Esophagus squamous epithelium (tissue), 5 donors: ENCODE data around the gene MYOD1. TPM values are rescaled to one million over a fixed set of nuclear protein-coding genes. Genes with fewer than 3 reads are reported as not detected.

Experiments used
- DNase-seq: peaks from one replicate; lab custom pipeline; 2025; lab: John Stamatoyannopoulos, UW
- H3K27ac ChIP-seq, 4 donors: fragments of 200-600 bp; sonication (generic); one replicate each; pipeline ENCODE4 v1.5.1; 2016 to 2019; ENCODE audit warnings: mild to moderate bottlenecking in 1 of 4
- H3K27me3 ChIP-seq, 4 donors: fragments of 200-600 bp; sonication (generic); 1 replicate in 3 of 4; 2 replicates in 1 of 4; pipeline versions ENCODE4 v1.5.1 to v1.6.0; 2017 to 2021; ENCODE audit warnings: antibody characterized with exemption in 1 of 4
- H3K36me3 ChIP-seq, 3 donors: fragments of 200-600 bp; sonication (generic); one replicate each; pipeline ENCODE4 v1.5.1; 2016 to 2019
- H3K4me1 ChIP-seq, 3 donors: fragments of 200-600 bp; sonication (generic); one replicate each; pipeline ENCODE4 v1.5.1; 2017 to 2019
- H3K4me3 ChIP-seq, 4 donors: fragments of 200-600 bp; sonication (generic); 1 replicate in 3 of 4; 2 replicates in 1 of 4; pipeline ENCODE4 v1.5.1; 2016 to 2019; ENCODE audit warnings: mild to moderate bottlenecking in 2 of 4, moderate library complexity in 1 of 4
- H3K9me3 ChIP-seq, 3 donors: fragments of 200-600 bp; sonication (generic); one replicate each; pipeline ENCODE4 v1.5.1; 2016 to 2019
- CTCF ChIP-seq, 6 experiments: fragments of 450-650 bp in 4 of 6; fragments of 200-600 bp in 2 of 6; sonication (generic) in 2 of 6; IDR thresholded peaks; one replicate each; pipeline ENCODE4 v1.5.1; 2016 to 2019; ENCODE audit warnings: antibody characterized with exemption in 6 of 6, mild to moderate bottlenecking in 4 of 6, moderate library complexity in 4 of 6
- POLR2A ChIP-seq, 4 donors: fragments of 450-650 bp; IDR thresholded peaks; one replicate each; pipeline ENCODE4 v1.6.1; 2017; ENCODE audit warnings: antibody characterized with exemption in 4 of 4, mild to moderate bottlenecking in 4 of 4, moderate library complexity in 3 of 4
- WGBS, 2 donors: methylation state at CpG; one replicate each; pipeline ENCODE4 v1.1.5; 2018; 5-methylcytosine and 5-hydroxymethylcytosine counted together
- intact Hi-C: fragments of 100-400 bp; cut with DNase I; formaldehyde crosslinking; loops from one replicate; pipeline ENCODE4 v1.15.0; 2022
- total RNA-seq, 4 donors: library from RNA; depleted of rRNA; stranded (reverse); fragments of >200 nt; gene quantifications; one replicate each; pipeline ENCODE4 v1.1.0, GENCODE V29; 2016
- donor health status: DM: yes; HTN: yes; CAD: no.

Gene MYOD1
- total RNA-seq, 4 donors from 2014 or later, result not detected

DNA sequence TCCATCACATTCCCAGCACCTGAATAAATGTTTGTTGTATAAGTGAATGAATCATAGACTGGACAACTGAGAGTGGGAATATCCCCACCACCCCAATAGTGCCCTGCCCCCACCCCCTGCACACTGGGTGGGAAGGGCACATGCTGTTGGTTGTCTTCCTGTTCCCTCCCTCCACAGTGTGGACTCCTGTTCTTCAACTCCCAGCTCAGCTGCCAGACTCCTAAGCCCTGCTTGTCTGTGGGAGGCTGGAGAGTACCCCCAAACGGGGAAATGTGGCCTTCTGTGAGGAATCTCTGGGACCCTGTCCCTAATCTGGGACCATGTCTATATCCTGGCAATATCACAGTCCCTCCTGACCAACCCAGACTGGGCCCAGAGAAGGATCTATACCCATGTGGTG lies 5.5 kb upstream of the MYOD1 start:
- intact Hi-C loops, result no loop called here
- Histone ChIP-seq H3K4me3 (no peak overlapping the region), H3K27me3 (peaks cover 0 to 95% (median 1%) of the 10 kb centered on the region in 4 donors), H3K36me3 (no peaks in the 10 kb centered on the region), H3K27ac (no peak overlapping the region), H3K9me3 (no peaks in the 10 kb centered on the region), H3K4me1 (peaks cover 0 to 3% (median 0%) of the 10 kb centered on the region in 3 donors)
- 0% methylated on average over 1 of the region's 1 CpG; no CpG with 5 or more reads in 1 of the 2 donors for WGBS, 2 donors
- no peak for DNase-seq
- TF ChIP-seq CTCF (IDR thresholded peaks at IDR 0.05) (no peak), POLR2A (IDR thresholded peaks at IDR 0.05) (no peak)

GRCh38 chr11:17714356-17714854 lies 5.0 kb upstream of the MYOD1 start:
- no peak overlapping the region for H3K27ac ChIP-seq
- peaks cover 0 to 9% (median 3%) of the 10 kb centered on the region in 3 donors for H3K4me1 ChIP-seq
- no peaks in the 10 kb centered on the region for H3K36me3 ChIP-seq
- 47 to 60% methylated on average over 3 to 6 of the region's 8 CpGs for WGBS, 2 donors
- TF ChIP-seq POLR2A (IDR thresholded peaks at IDR 0.05), result no peak
- intact Hi-C loops, result no loop called here
- H3K9me3 ChIP-seq, result no peaks in the 10 kb centered on the region
- no peak overlapping the region for H3K4me3 ChIP-seq
- H3K27me3 ChIP-seq, result peaks cover 0 to 95% (median 2%) of the 10 kb centered on the region in 4 donors
- no peak for DNase-seq

- Histone ChIP-seq H3K27ac (no peak overlapping the region), H3K4me3 (no peak overlapping the region), H3K27me3 (peaks cover 2 to 95% (median 5%) of the 10 kb centered on the region in 4 donors), H3K9me3 (no peaks in the 10 kb centered on the region), H3K4me1 (peaks cover 0 to 13% (median 4%) of the 10 kb centered on the region in 3 donors), H3K36me3 (no peaks in the 10 kb centered on the region)
- intact Hi-C loops, result no loop called here
- no peak for TF ChIP-seq POLR2A (IDR thresholded peaks at IDR 0.05)
- TF ChIP-seq CTCF (IDR thresholded peaks at IDR 0.05), result no peak
- no peak for DNase-seq
- WGBS, 2 donors, result 74 to 84% methylated on average over 3 to 4 of the region's 4 CpGs
Measured at GRCh38 chr11:17714870-17715269, 4.5 kb upstream of the MYOD1 start.

GRCh38 chr11:17716807-17717206 lies 2.6 kb upstream of the MYOD1 start:
- TF ChIP-seq CTCF (IDR thresholded peaks at IDR 0.05) (no peak), POLR2A (IDR thresholded peaks at IDR 0.05) (no peak)
- Histone ChIP-seq H3K9me3 (no peaks in the 10 kb centered on the region), H3K27ac (no peak overlapping the region), H3K36me3 (no peaks in the 10 kb centered on the region), H3K4me3 (no peak overlapping the region), H3K27me3 (peaks cover 18 to 97% (median 22%) of the 10 kb centered on the region in 4 donors), H3K4me1 (peaks cover 4 to 33% (median 8%) of the 10 kb centered on the region in 3 donors)
- DNase-seq, result no peak
- intact Hi-C loops, result no loop called here
- WGBS, 2 donors, result 67 to 76% methylated on average over 2 of the region's 2 CpGs

DNA sequence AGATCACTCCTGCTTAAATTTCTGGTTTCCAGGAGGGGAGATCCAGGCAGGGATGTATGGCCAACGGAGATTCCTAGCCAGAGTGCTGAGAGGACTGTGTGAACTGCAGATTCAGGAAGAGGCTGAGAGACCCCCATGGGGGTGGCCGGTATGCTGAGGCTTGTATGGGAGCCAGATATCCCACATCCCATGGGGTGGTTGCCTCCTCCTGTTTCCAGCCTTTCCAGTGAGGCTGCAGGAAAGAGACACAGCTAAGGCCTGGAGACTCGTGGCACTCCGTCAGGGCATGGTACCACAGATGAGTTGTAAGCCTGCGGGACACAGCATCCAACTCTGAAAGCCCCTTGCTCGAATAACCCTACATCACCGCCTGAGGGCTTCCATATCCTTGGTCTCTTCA lies 1.4 kb upstream of the MYOD1 start:
- 60 to 65% methylated on average over 4 to 7 of the region's 7 CpGs for WGBS, 2 donors
- DNase-seq, result no peak
- Histone ChIP-seq H3K27me3 (peaks cover 20 to 97% (median 23%) of the 10 kb centered on the region in 4 donors), H3K4me1 (peaks cover 4 to 37% (median 8%) of the 10 kb centered on the region in 3 donors), H3K27ac (no peak overlapping the region), H3K9me3 (no peaks in the 10 kb centered on the region), H3K36me3 (no peaks in the 10 kb centered on the region), H3K4me3 (no peak overlapping the region)
- intact Hi-C loops, result no loop called here
- TF ChIP-seq CTCF (IDR thresholded peaks at IDR 0.05) (no peak), POLR2A (IDR thresholded peaks at IDR 0.05) (no peak)
